ENCODE measurements around the gene OR13J1.

The OR13J1 gene

DNA sequence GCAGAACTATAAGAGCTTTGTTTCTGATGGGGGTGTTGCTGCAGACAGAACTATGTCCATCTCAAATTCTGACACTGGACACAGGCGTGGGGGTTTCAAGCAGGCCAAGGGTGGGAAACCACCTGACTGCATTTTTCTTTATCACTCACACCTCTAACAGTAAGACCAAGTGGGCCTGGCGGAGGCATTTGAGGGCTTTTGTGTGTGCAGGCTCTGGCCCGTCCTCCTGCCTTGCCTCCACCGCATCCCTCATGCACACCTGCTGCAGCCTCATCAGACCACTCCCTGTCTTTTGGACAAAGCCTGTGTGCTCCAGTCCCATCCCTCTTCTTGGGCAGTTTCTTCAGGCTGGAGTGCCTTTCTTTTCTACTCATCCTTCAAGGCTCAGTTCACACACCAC lies 7.9 kb downstream of the OR13J1 start:
- no peak overlapping the region for H3K18ac ChIP-seq (ENCODE audit: low read depth in 1 of 2, low read length in 2 of 2)
- H3K4me1 ChIP-seq (ENCODE audit: control insufficient read depth, insufficient read depth, low read depth, low read length), result no peaks in the 10 kb centered on the region
- 95% methylated on average over 4 of the region's 4 CpGs for WGBS
- H3K14ac ChIP-seq (ENCODE audit: low read length in 2 of 2), result no peak overlapping the region
- no peak overlapping the region for H3K4me3 ChIP-seq (ENCODE audit: insufficient read depth in 1 of 2, low read depth in 1 of 2, low read length in 2 of 2)
- no peak for DNase-seq
- H3K36me3 ChIP-seq (ENCODE audit: control insufficient read depth in 1 of 2, insufficient read depth in 2 of 2, low read depth in 1 of 2, low read length in 2 of 2), result no peaks in the 10 kb centered on the region
- no peak overlapping the region for H2BK12ac ChIP-seq (ENCODE audit: low read length in 2 of 2)
- no peak overlapping the region for H2AK5ac ChIP-seq (ENCODE audit: low read length, severe bottlenecking)
- H4K8ac ChIP-seq (ENCODE audit: low read length), result no peak overlapping the region
- no peak overlapping the region for H2BK5ac ChIP-seq (ENCODE audit: low read depth, low read length, poor library complexity, severe bottlenecking)
- no peak overlapping the region for H3K23ac ChIP-seq (ENCODE audit: low read length in 2 of 2)
- no peak overlapping the region for H4K91ac ChIP-seq (ENCODE audit: low read length)
- H3K9me3 ChIP-seq (ENCODE audit: control insufficient read depth, low read length), result no peaks in the 10 kb centered on the region
- no peak overlapping the region for H2BK120ac ChIP-seq (ENCODE audit: low read depth, low read length)
- no peaks in the 10 kb centered on the region for H3K79me1 ChIP-seq (replicated peaks; ENCODE audit: low read length, poor library complexity, severe bottlenecking)
- H2AFZ ChIP-seq (ENCODE audit: low read depth, low read length), result no peak overlapping the region
- no peak overlapping the region for H3K9ac ChIP-seq (ENCODE audit: low read length)
- no peak overlapping the region for H2BK15ac ChIP-seq (ENCODE audit: low read depth, poor library complexity, severe bottlenecking)
- no peak overlapping the region for H3K4me2 ChIP-seq (ENCODE audit: low read length, poor library complexity, severe bottlenecking)
- H3K27me3 ChIP-seq (ENCODE audit: control insufficient read depth in 1 of 2, insufficient read depth in 1 of 2, low read length in 2 of 2), result peaks cover 51 to 53% of the 10 kb centered on the region in 2 experiments
- H3K4ac ChIP-seq (ENCODE audit: low read depth in 1 of 2, low read length in 2 of 2), result no peak overlapping the region
- H3K27ac ChIP-seq (ENCODE audit: low read length, poor library complexity, severe bottlenecking), result no peak overlapping the region

DNA sequence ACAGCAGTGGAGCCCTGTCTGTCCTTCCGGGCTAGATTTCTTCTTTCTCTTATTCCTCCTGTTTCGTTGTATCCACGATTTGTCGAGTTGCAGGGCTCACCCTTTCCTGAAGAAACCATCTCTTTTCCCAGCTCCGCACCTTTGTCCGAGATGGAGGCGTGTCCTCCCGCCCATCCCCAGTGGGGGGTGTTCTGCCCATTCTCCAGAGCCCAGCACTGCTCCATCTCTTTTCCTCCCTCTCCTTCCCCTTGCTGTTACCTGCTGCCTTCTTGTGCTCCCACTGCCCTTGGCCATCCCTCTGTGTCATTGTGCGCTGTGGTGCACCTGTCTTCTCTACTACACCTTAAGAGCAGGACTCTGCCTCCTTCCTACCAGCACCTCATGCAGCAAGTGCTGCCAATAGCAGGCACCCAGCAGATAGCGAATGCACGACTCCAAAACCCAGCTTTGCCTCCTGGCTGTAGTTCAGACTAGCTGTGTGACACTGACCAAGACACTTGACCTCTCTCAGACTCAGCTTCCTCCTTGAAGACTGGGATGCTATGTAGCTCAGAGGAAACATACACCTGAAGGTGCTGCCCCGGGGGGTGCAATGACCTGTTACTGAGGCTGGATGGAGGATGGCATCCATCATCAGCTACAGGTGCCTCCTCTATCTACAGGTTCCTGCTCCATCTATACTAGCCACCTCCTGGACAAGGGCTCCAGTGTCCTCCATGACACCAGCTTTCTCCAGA lies 8.9 kb downstream of the OR13J1 start:
- Histone ChIP-seq H3K4me3 (ENCODE audit: insufficient read depth in 1 of 2, low read depth in 1 of 2, low read length in 2 of 2) (no peak overlapping the region), H3K4me1 (ENCODE audit: control insufficient read depth, insufficient read depth, low read depth, low read length) (no peaks in the 10 kb centered on the region), H2AK5ac (ENCODE audit: low read length, severe bottlenecking) (no peak overlapping the region), H3K18ac (ENCODE audit: low read depth in 1 of 2, low read length in 2 of 2) (no peak overlapping the region), H4K91ac (ENCODE audit: low read length) (peak overlapping the region; percentile 27), H3K23ac (ENCODE audit: low read length in 2 of 2) (no peak overlapping the region), H3K9ac (ENCODE audit: low read length) (no peak overlapping the region), H2BK15ac (ENCODE audit: low read depth, poor library complexity, severe bottlenecking) (no peak overlapping the region), H4K8ac (ENCODE audit: low read length) (no peak overlapping the region), H2BK12ac (ENCODE audit: low read length in 2 of 2) (no peak overlapping the region), H3K4ac (ENCODE audit: low read depth in 1 of 2, low read length in 2 of 2) (no peak overlapping the region), H3K4me2 (ENCODE audit: low read length, poor library complexity, severe bottlenecking) (no peak overlapping the region), H3K9me3 (ENCODE audit: control insufficient read depth, low read length) (no peaks in the 10 kb centered on the region), H2AFZ (ENCODE audit: low read depth, low read length) (no peak overlapping the region), H2BK120ac (ENCODE audit: low read depth, low read length) (no peak overlapping the region), H3K79me1 (replicated peaks; ENCODE audit: low read length, poor library complexity, severe bottlenecking) (no peaks in the 10 kb centered on the region), H3K27me3 (ENCODE audit: control insufficient read depth in 1 of 2, insufficient read depth in 1 of 2, low read length in 2 of 2) (peaks cover 51 to 62% of the 10 kb centered on the region in 2 experiments), H2BK5ac (ENCODE audit: low read depth, low read length, poor library complexity, severe bottlenecking) (no peak overlapping the region), H3K36me3 (ENCODE audit: control insufficient read depth in 1 of 2, insufficient read depth in 2 of 2, low read depth in 1 of 2, low read length in 2 of 2) (no peaks in the 10 kb centered on the region), H3K27ac (ENCODE audit: low read length, poor library complexity, severe bottlenecking) (no peak overlapping the region), H3K14ac (ENCODE audit: low read length in 2 of 2) (no peak overlapping the region)
- DNase-seq, result no peak
- WGBS, result 72% methylated on average over 12 of the region's 12 CpGs

DNA sequence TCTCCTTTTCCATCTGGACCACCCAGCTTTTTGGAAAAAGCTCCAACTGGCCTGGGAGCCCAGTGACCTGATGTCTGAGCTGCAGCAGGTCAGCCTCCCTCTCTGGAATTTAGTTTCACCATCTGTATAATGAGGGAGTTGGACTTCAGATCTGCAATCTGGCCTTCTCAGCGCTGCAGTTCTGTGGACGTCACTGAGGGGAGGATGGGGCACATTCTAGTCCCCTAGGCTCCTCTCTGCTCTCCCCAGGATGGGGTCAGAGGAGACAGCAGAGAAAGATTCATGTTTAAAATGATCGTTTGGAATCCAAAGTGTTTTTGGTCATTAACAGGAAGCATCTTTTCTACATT lies 10.2 kb downstream of the OR13J1 start:
- no peak overlapping the region for H2AFZ ChIP-seq (ENCODE audit: low read depth, low read length)
- H2BK5ac ChIP-seq (ENCODE audit: low read depth, low read length, poor library complexity, severe bottlenecking), result no peak overlapping the region
- no peak overlapping the region for H3K4me3 ChIP-seq (ENCODE audit: insufficient read depth in 1 of 2, low read depth in 1 of 2, low read length in 2 of 2)
- no peak overlapping the region for H3K4me2 ChIP-seq (ENCODE audit: low read length, poor library complexity, severe bottlenecking)
- peaks cover 50 to 66% of the 10 kb centered on the region in 2 experiments for H3K27me3 ChIP-seq (ENCODE audit: control insufficient read depth in 1 of 2, insufficient read depth in 1 of 2, low read length in 2 of 2)
- WGBS, result 72% methylated on average over 2 of the region's 3 CpGs
- H4K91ac ChIP-seq (ENCODE audit: low read length), result no peak overlapping the region
- no peak overlapping the region for H2BK120ac ChIP-seq (ENCODE audit: low read depth, low read length)
- no peak overlapping the region for H2BK12ac ChIP-seq (ENCODE audit: low read length in 2 of 2)
- H3K18ac ChIP-seq (ENCODE audit: low read depth in 1 of 2, low read length in 2 of 2), result no peak overlapping the region
- no peak overlapping the region for H2AK5ac ChIP-seq (ENCODE audit: low read length, severe bottlenecking)
- H3K4me1 ChIP-seq (ENCODE audit: control insufficient read depth, insufficient read depth, low read depth, low read length), result no peaks in the 10 kb centered on the region
- DNase-seq, result no peak
- no peak overlapping the region for H3K4ac ChIP-seq (ENCODE audit: low read depth in 1 of 2, low read length in 2 of 2)
- H4K8ac ChIP-seq (ENCODE audit: low read length), result no peak overlapping the region
- no peaks in the 10 kb centered on the region for H3K9me3 ChIP-seq (ENCODE audit: control insufficient read depth, low read length)
- H3K36me3 ChIP-seq (ENCODE audit: control insufficient read depth in 1 of 2, insufficient read depth in 2 of 2, low read depth in 1 of 2, low read length in 2 of 2), result no peaks in the 10 kb centered on the region
- no peak overlapping the region for H3K23ac ChIP-seq (ENCODE audit: low read length in 2 of 2)
- no peak overlapping the region for H3K9ac ChIP-seq (ENCODE audit: low read length)
- H2BK15ac ChIP-seq (ENCODE audit: low read depth, poor library complexity, severe bottlenecking), result no peak overlapping the region
- no peak overlapping the region for H3K14ac ChIP-seq (ENCODE audit: low read length in 2 of 2)
- H3K27ac ChIP-seq (ENCODE audit: low read length, poor library complexity, severe bottlenecking), result no peak overlapping the region
- H3K79me1 ChIP-seq (replicated peaks; ENCODE audit: low read length, poor library complexity, severe bottlenecking), result no peaks in the 10 kb centered on the region

DNA sequence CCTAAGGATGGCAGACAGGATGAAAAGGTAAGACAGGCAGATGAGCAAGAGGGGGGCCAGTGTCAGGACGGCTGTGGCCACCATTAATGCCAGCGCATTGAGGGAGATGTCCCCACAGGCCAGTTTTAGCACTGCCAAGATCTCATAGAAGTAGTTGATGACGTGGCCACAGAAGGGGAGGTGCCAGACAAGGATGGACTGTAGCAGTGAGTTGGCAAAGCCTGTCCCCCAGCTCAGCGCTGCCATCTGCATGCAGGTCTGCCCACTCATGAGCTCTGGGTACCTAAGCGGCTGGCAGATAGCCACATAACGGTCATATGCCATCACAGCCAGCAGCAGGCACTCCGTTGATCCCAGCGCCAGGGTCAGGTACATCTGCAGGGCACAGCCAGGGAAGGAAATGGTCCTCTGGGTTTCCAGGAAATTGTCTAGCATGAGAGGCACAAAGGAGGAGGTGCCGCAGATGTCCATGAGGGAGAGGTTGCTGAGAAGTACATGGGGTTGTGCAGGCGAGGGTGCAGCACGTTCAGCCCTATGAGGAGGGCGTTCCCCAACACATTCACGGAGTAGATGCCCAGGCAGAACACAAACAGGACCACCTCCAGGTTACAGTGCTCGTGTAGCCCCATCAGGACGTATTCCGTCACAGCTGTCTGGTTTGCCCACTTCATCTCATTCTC lies 10.8 kb downstream of the OR13J1 start:
- H3K4me3 ChIP-seq (ENCODE audit: insufficient read depth in 1 of 2, low read depth in 1 of 2, low read length in 2 of 2), result no peak overlapping the region
- no peak overlapping the region for H2AK5ac ChIP-seq (ENCODE audit: low read length, severe bottlenecking)
- H3K27me3 ChIP-seq (ENCODE audit: control insufficient read depth in 1 of 2, insufficient read depth in 1 of 2, low read length in 2 of 2), result peaks cover 45 to 62% of the 10 kb centered on the region in 2 experiments
- no peaks in the 10 kb centered on the region for H3K9me3 ChIP-seq (ENCODE audit: control insufficient read depth, low read length)
- no peak overlapping the region for H3K27ac ChIP-seq (ENCODE audit: low read length, poor library complexity, severe bottlenecking)
- no peak overlapping the region for H3K18ac ChIP-seq (ENCODE audit: low read depth in 1 of 2, low read length in 2 of 2)
- no peak overlapping the region for H3K23ac ChIP-seq (ENCODE audit: low read length in 2 of 2)
- no peak overlapping the region for H3K14ac ChIP-seq (ENCODE audit: low read length in 2 of 2)
- H2BK12ac ChIP-seq (ENCODE audit: low read length in 2 of 2), result no peak overlapping the region
- H4K8ac ChIP-seq (ENCODE audit: low read length), result no peak overlapping the region
- H3K9ac ChIP-seq (ENCODE audit: low read length), result no peak overlapping the region
- no peak for DNase-seq
- no peak overlapping the region for H3K4me2 ChIP-seq (ENCODE audit: low read length, poor library complexity, severe bottlenecking)
- H2BK15ac ChIP-seq (ENCODE audit: low read depth, poor library complexity, severe bottlenecking), result no peak overlapping the region
- no peaks in the 10 kb centered on the region for H3K36me3 ChIP-seq (ENCODE audit: control insufficient read depth in 1 of 2, insufficient read depth in 2 of 2, low read depth in 1 of 2, low read length in 2 of 2)
- H2BK5ac ChIP-seq (ENCODE audit: low read depth, low read length, poor library complexity, severe bottlenecking), result no peak overlapping the region
- H4K91ac ChIP-seq (ENCODE audit: low read length), result no peak overlapping the region
- H3K4ac ChIP-seq (ENCODE audit: low read depth in 1 of 2, low read length in 2 of 2), result no peak overlapping the region
- no peaks in the 10 kb centered on the region for H3K79me1 ChIP-seq (replicated peaks; ENCODE audit: low read length, poor library complexity, severe bottlenecking)
- H2BK120ac ChIP-seq (ENCODE audit: low read depth, low read length), result no peak overlapping the region
- H2AFZ ChIP-seq (ENCODE audit: low read depth, low read length), result no peak overlapping the region
- no peaks in the 10 kb centered on the region for H3K4me1 ChIP-seq (ENCODE audit: control insufficient read depth, insufficient read depth, low read depth, low read length)
- WGBS, result 84% methylated on average over 16 of the region's 16 CpGs

Measured in mesenchymal stem cell (in vitro differentiated cells and primary cell).